Muscle of arm (tissue), 12 donors: ENCODE measurements around the gene PRKCZ. TPM values are rescaled to one million over a fixed set of nuclear protein-coding genes. Genes with fewer than 3 reads are reported as not detected.

ENCODE experiments used
- DNase-seq: peaks from one replicate; pipeline ENCODE4 v3.0.0-alpha.2; 2013
- polyA plus RNA-seq, 12 donors: library from polyadenylated mRNA; unstranded; fragments of 120-200 nt; gene quantifications; one replicate each; pipeline ENCODE4 v1.2.1, GENCODE V29; 2013; ENCODE audit not compliant: insufficient read length in 12 of 12

Gene PRKCZ
- polyA plus RNA-seq, 12 donors, result 4.2 to 15.0 (median 6.3) TPM; not detected in 1

- no peak for DNase-seq
Measured at GRCh38 chr1:2099886-2100779, 49.9 kb downstream of the PRKCZ start.

- no peak for DNase-seq
Measured at GRCh38 chr1:2100780-2101108, 50.5 kb downstream of the PRKCZ start.

GRCh38 chr1:2101531-2101930 is 51.3 kb downstream of the PRKCZ start:
- DNase-seq, result no peak

GRCh38 chr1:2101946-2102345 is 51.7 kb downstream of the PRKCZ start:
- no peak for DNase-seq

- DNase-seq, result no peak
Measured at GRCh38 chr1:2102753-2103152, 52.5 kb downstream of the PRKCZ start.

GRCh38 chr1:2103266-2103900 is 53.2 kb downstream of the PRKCZ start:
- no peak for DNase-seq

- DNase-seq, result no peak
Measured at GRCh38 chr1:2103901-2104590, 53.8 kb downstream of the PRKCZ start.

GRCh38 chr1:2104621-2105427 is 54.6 kb downstream of the PRKCZ start:
- no peak for DNase-seq

GRCh38 chr1:2105781-2106524 is 55.7 kb downstream of the PRKCZ start:
- DNase-seq, result no peak

- DNase-seq, result no peak
Measured at GRCh38 chr1:2106659-2107405, 56.6 kb downstream of the PRKCZ start.

GRCh38 chr1:2107586-2108212 is 57.5 kb downstream of the PRKCZ start:
- no peak for DNase-seq

GRCh38 chr1:2108213-2108876 is 58.1 kb downstream of the PRKCZ start:
- DNase-seq, result peak; percentile 53

GRCh38 chr1:2108877-2109580 is 58.8 kb downstream of the PRKCZ start:
- DNase-seq, result no peak

GRCh38 chr1:2109581-2110021 is 59.4 kb downstream of the PRKCZ start:
- DNase-seq, result no peak

GRCh38 chr1:2110191-2110737 is 60.1 kb downstream of the PRKCZ start:
- DNase-seq, result no peak

- no peak for DNase-seq
Measured at GRCh38 chr1:2110738-2111673, 60.8 kb downstream of the PRKCZ start.

GRCh38 chr1:2111674-2112035 is 61.4 kb downstream of the PRKCZ start:
- DNase-seq, result no peak
